ENCODE measurements around the gene OR11L1.

DNA sequence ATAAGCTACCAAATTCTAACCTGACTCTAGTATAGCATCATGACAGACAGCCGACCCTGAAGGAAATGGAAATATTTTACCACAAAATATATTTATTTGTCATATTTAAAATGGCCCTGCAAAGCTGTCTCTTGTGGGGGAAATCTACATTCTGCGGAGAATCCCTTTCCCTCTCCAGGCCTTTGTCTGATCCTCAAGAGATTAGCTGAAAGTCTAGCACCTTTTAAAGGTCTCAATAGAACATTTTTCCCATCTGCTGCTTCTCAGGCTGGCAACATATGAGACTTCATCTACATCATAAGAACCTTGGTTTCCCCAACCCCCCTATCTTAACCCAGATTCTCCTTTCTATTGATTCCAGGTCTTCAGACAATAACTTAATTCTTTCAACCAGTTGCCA, 1.7 kb upstream of the OR11L1 start:
- TF ChIP-seq MZF1 (tag by site-specific recombination; IDR thresholded peaks at IDR 0.05; ENCODE audit: borderline replicate concordance) (no peak), ZNF768 (tag by site-specific recombination; IDR thresholded peaks at IDR 0.05) (no peak), ZNF548 (tag by site-specific recombination; IDR thresholded peaks at IDR 0.05) (no peak), ZNF501 (tag by site-specific recombination; IDR thresholded peaks at IDR 0.05) (no peak), ZNF776 (tag by site-specific recombination; IDR thresholded peaks at IDR 0.05; ENCODE audit: borderline replicate concordance) (no peak)
- TF ChIP-seq, protein P1, sequence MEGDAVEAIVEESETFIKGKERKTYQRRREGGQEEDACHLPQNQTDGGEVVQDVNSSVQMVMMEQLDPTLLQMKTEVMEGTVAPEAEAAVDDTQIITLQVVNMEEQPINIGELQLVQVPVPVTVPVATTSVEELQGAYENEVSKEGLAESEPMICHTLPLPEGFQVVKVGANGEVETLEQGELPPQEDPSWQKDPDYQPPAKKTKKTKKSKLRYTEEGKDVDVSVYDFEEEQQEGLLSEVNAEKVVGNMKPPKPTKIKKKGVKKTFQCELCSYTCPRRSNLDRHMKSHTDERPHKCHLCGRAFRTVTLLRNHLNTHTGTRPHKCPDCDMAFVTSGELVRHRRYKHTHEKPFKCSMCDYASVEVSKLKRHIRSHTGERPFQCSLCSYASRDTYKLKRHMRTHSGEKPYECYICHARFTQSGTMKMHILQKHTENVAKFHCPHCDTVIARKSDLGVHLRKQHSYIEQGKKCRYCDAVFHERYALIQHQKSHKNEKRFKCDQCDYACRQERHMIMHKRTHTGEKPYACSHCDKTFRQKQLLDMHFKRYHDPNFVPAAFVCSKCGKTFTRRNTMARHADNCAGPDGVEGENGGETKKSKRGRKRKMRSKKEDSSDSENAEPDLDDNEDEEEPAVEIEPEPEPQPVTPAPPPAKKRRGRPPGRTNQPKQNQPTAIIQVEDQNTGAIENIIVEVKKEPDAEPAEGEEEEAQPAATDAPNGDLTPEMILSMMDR (tag by site-specific recombination; IDR thresholded peaks at IDR 0.05), result no peak
- TF ChIP-seq, protein P2, sequence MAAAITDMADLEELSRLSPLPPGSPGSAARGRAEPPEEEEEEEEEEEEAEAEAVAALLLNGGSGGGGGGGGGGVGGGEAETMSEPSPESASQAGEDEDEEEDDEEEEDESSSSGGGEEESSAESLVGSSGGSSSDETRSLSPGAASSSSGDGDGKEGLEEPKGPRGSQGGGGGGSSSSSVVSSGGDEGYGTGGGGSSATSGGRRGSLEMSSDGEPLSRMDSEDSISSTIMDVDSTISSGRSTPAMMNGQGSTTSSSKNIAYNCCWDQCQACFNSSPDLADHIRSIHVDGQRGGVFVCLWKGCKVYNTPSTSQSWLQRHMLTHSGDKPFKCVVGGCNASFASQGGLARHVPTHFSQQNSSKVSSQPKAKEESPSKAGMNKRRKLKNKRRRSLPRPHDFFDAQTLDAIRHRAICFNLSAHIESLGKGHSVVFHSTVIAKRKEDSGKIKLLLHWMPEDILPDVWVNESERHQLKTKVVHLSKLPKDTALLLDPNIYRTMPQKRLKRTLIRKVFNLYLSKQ (tag by site-specific recombination; IDR thresholded peaks at IDR 0.05; ENCODE audit: borderline replicate concordance), result no peak
- TF ChIP-seq, protein P3, sequence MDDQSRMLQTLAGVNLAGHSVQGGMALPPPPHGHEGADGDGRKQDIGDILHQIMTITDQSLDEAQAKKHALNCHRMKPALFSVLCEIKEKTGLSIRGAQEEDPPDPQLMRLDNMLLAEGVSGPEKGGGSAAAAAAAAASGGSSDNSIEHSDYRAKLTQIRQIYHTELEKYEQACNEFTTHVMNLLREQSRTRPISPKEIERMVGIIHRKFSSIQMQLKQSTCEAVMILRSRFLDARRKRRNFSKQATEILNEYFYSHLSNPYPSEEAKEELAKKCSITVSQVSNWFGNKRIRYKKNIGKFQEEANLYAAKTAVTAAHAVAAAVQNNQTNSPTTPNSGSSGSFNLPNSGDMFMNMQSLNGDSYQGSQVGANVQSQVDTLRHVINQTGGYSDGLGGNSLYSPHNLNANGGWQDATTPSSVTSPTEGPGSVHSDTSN (CRISPR knock-in tag; IDR thresholded peaks at IDR 0.05), result no peak

All from HEK293 (cell line).